GM12873 (cell line): Measurements from ENCODE around the gene KLHDC8A.

Source experiments
- TF ChIP-seq, protein P1 (sequence below): IDR thresholded peaks from 2 replicates; pipeline ENCODE4 v1.5.1; 2012; ENCODE audit warnings: low read depth, mild to moderate bottlenecking, moderate library complexity, low read length, control low read depth; ENCODE audit not compliant: insufficient read depth; ENCODE audit errors: missing control alignments

KLHDC8A gene

DNA sequence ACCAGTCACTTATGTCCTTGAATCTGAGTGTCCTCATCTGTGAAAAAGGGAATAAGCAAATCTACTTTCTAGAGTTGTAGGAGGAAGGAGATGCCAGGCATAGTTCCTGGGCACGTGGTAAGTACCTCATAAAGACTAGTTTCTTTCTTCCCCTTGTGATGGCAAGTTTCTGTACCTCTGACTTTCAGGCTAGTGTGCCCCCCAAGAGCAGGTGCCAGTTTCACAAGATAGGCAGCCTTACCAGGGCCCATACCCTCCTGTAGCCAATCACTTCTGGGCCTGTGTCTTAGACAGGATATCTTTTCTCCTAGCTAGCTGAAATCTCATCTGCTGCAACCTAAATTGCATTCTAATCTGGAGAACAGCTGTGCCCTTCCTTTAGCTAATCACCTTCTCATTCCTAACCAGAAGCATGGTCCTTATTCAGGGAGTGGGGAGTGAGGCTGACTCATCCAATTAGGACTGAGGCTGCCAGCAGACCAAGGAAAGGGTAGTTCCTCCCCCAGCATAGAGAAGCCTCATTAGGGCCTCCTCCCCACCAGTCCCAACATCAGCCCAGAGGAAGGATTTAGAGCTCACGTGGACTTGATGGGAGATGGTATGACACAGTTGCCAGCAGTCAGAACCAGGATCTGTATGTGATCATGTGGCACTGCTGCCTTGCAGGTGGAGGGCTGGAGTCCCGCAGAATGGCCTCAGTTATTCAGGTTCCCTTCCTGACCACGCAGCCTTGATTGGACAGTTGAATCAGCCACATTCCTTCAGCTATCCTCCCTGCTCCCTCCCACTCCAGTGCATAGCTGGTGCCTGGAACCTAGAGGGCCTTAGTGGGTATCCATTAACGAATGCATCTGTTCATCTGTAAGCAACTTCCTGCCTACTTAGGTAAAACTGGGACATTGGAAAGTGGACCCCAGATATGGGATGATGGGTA, 7.9 kb downstream of the KLHDC8A start:
- TF ChIP-seq, protein P1, sequence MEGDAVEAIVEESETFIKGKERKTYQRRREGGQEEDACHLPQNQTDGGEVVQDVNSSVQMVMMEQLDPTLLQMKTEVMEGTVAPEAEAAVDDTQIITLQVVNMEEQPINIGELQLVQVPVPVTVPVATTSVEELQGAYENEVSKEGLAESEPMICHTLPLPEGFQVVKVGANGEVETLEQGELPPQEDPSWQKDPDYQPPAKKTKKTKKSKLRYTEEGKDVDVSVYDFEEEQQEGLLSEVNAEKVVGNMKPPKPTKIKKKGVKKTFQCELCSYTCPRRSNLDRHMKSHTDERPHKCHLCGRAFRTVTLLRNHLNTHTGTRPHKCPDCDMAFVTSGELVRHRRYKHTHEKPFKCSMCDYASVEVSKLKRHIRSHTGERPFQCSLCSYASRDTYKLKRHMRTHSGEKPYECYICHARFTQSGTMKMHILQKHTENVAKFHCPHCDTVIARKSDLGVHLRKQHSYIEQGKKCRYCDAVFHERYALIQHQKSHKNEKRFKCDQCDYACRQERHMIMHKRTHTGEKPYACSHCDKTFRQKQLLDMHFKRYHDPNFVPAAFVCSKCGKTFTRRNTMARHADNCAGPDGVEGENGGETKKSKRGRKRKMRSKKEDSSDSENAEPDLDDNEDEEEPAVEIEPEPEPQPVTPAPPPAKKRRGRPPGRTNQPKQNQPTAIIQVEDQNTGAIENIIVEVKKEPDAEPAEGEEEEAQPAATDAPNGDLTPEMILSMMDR: no peak

DNA sequence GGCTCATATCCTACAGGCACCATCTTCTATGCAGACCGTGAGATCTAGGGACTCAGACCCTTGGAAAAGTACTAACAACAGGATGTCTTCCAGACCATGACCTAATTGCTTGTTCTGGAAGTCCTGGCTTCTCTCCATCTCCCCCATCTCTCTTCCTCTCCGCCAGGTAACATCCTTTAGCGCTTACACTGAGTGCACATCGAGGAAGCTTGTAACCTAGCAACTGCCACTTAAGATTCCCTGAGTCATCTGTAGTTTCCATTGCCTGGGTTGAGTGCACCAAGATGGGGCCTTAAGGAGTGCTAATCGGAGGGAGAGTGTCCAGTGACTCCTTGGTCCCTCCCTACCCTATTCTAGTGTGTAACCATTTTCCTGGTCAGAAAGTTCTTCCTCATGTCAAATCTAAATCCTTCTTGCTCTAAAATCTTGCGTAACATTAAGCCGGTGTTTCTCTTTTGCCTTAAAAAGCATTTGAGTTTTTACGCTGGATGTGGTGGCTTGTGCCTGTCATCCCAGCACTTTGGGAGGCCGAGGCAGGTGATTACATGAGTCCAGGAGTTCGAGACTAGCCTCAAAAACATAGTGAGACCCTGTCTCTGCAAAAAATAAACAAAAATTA, 9.7 kb downstream of the KLHDC8A start:
- TF ChIP-seq, protein P1: no peak

DNA sequence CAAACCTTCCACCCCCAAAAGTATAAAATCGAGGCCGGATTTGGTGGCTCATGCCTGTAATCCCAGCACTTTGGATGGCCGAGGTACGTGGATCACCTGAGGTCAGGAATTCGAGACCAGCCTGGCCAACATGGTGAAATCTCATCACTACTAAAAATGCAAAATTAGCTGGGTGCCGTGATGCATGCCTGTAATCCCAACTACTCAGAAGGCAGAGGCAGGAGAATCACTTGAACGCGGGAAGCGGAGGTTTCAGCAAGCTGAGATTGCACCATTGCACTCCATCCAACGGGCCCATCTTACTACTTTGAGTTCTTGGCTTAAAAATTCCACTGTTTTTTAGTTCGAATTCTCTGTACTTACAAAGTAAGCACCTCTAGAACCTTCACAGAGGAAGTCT, 11.0 kb downstream of the KLHDC8A start:
- TF ChIP-seq, protein P1: no peak

DNA sequence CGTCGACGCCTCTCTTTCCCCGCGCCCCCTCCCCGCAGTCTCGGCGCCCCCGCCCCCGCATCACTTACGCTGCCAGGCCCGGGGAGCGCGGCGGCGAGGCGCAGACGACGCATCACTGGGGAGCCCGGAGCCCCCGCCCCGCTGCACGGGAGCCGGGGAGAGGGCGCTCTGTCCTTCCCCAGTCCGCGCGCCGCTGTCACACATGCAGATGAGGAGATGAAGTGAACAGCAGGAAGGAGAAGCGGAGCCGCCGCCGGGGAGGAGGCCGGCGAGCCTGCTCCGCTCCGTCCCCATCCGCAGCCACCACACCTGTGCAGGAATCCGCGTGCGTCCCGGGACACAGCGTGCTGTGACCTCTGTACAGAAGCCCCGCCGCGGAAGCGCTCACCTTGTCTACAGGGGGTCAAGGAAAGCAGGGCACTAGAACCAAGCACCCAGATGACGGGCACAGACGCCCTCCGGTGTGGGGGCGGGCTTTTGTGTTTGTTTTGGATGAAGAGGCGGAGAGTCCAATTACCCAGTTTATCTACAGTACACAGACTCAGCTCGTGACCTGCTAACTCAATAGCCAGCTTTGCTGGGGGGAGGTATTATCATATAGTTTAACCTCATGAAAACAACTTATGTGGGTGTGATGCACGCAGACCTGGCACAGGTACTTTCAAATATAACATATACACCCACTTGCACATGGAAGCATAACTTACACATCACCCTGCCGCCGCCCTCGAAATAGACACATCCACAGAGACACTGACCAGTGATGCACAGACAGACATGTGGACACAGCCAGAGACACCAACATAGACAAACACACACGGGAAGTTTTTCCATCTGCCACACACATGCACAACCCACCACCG, 12.4 kb downstream of the KLHDC8A start:
- TF ChIP-seq, protein P1: no peak

DNA sequence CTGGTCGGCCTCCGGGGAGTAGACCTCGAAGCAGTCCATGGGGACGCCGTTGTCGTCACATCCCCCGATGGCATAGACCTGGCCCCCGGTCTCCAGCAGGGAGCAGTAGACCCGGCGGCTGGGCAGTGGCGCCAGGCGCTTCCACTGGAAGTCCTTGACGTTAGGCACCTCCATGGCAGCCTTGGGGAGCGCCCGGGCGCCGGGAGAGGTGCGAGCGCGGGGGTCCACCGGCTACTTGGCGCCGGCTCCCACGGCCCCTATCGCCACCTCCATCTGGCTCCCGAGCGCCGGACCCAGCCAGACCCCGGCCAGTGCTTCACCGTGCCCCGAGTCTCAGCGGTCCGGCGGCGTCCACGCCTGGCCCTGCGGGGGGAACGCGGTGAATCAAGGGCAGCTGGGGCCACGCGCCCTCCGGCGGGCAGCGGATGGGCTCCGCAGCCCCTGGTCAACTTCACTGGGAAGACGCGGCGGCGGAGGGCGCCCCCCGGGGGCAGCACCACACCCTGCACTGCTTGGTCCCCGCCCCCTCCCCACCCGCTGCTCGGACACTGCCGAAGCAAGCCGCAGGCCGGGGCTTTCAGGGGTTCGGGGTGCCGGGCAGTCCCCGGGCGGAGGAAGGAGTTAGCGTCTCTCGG, 13.2 kb downstream of the KLHDC8A start:
- TF ChIP-seq, protein P1: no peak

DNA sequence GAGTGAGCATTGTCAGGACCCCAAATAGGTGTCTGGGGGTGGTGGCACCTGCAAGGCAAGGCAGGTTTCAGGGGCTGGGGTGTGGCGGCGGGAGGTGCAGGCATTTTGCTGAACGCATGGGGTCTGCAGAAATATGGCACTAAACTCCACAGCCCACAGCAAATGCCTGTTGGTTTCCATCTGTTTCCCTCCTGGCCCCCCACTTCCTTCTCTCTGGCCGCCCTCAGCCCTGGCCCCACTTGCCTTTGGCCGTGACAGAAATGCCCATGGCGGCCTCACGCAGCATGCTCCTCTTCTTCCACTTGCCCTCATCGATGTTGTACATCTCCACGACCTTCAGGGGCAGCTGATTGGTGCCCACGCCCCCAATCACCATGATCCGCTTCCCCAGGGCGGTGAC, 13.7 kb downstream of the KLHDC8A start:
- TF ChIP-seq, protein P1: no peak
